ENCODE results near the gene UBE2R2.

DNA sequence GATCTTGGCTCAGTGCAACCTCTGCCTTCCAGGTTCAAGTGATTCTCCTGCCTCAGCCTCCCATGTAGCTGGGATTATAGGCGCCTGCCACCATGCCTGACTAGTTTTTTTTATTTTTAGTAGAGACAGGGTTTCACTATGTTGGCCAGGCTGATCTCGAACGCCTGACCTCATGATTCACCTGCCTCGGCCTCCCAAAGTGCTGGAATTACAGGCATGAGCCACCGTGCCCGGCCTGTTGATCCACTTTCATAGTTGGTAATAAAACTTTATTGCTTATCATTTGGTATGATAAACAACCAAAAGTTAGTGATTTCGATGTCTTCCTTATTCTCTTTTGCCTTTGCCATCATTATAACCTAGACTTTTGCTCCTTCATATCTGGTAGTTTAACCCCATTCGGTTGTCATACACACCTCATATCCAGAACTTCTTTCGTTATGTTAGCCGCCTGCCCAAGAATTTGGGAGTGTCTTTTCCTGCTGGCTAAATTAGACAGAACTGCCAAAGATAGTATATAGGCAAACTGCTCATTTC lies 45.0 kb downstream of the UBE2R2 start:
- no peak for TF ChIP-seq CTCF (conservative IDR thresholded peaks at IDR 0.05; ENCODE audit: low read length)
- no peak for TF ChIP-seq EZH2phosphoT487 (IDR thresholded peaks at IDR 0.05; ENCODE audit: borderline replicate concordance, low read depth, low read length)

All from OCI-LY7 (cell line).